SK-N-MC (cell line): Measurements from ENCODE around the gene RBMS1.

Source experiments
- DNase-seq: peaks from one replicate; pipeline ENCODE4 v3.0.0-alpha.2; 2011; ENCODE audit warnings: low read depth, low spot score
- H3K27ac ChIP-seq: fragments of 200-600 bp; sonication (generic); 2 replicates; pipeline ENCODE4 v1.5.1; 2016; ENCODE audit warnings: mixed run types
- H3K36me3 ChIP-seq: fragments of 200-600 bp; sonication (generic); 2 replicates; pipeline ENCODE4 v1.6.1; 2017; ENCODE audit warnings: antibody characterized with exemption, low read length, mixed read lengths; ENCODE audit not compliant: insufficient read depth
- H3K4me3 ChIP-seq: fragments of 200-600 bp; sonication (generic); 2 replicates; pipeline ENCODE4 v1.5.1; 2016
- H3K9ac ChIP-seq: fragments of 200-600 bp; sonication (generic); 2 replicates; pipeline ENCODE4 v1.8.0; 2017; ENCODE audit warnings: mixed run types, mixed read lengths; ENCODE audit not compliant: insufficient read length
- H3K9me3 ChIP-seq: fragments of 200-600 bp; sonication (generic); 2 replicates; pipeline ENCODE4 v1.6.1; 2017; ENCODE audit warnings: low read depth, mild to moderate bottlenecking, antibody characterized with exemption, low read length, moderate library complexity, mixed read lengths
- EZH2 ChIP-seq: fragments of 200-600 bp; sonication (generic); IDR thresholded peaks from one replicate; pipeline ENCODE4 v1.6.1; 2017; ENCODE audit warnings: antibody characterized with exemption
- FOXP2 ChIP-seq: optimal IDR thresholded peaks from 2 replicates; pipeline ENCODE3; 2011; ENCODE audit warnings: mild to moderate bottlenecking, moderate library complexity; ENCODE audit not compliant: insufficient read depth; ENCODE audit errors: extremely low read length, control extremely low read depth
- POLR2AphosphoS5 ChIP-seq: IDR thresholded peaks from 2 replicates; pipeline ENCODE4 v1.6.1; 2012; ENCODE audit warnings: mild to moderate bottlenecking, low read depth, low read length, borderline replicate concordance

Gene RBMS1

GRCh38 chr2:160315337-160315736 lies 178.3 kb downstream of the RBMS1 start:
- Histone ChIP-seq H3K36me3 (no peaks in the 10 kb centered on the region), H3K9ac (no peak overlapping the region), H3K4me3 (no peak overlapping the region), H3K27ac (no peak overlapping the region), H3K9me3 (no peaks in the 10 kb centered on the region)
- DNase-seq = no peak
- TF ChIP-seq EZH2 = no peak
- no peak for TF ChIP-seq POLR2AphosphoS5
- TF ChIP-seq FOXP2 = no peak

- H3K9me3 ChIP-seq = no peaks in the 10 kb centered on the region
- H3K36me3 ChIP-seq = no peaks in the 10 kb centered on the region; the same call in 1 of the 2 replicates
- H3K27ac ChIP-seq = no peak overlapping the region
- H3K9ac ChIP-seq = no peak overlapping the region
- H3K4me3 ChIP-seq = no peak overlapping the region
- TF ChIP-seq FOXP2 = no peak
- no peak for TF ChIP-seq EZH2
- no peak for TF ChIP-seq POLR2AphosphoS5
- no peak for DNase-seq
These were observed 183.3 kb downstream of the RBMS1 start for GRCh38 chr2:160310118-160310828.

- no peak overlapping the region for H3K4me3 ChIP-seq
- H3K36me3 ChIP-seq = no peaks in the 10 kb centered on the region; the same call in 1 of the 2 replicates
- H3K9me3 ChIP-seq = no peaks in the 10 kb centered on the region
- no peak overlapping the region for H3K9ac ChIP-seq
- DNase-seq = no peak
- TF ChIP-seq POLR2AphosphoS5 (no peak), FOXP2 (no peak), EZH2 (no peak)
- no peak overlapping the region for H3K27ac ChIP-seq
These were observed 184.0 kb downstream of the RBMS1 start for GRCh38 chr2:160309585-160309984.

- DNase-seq = no peak
These were observed 184.7 kb downstream of the RBMS1 start for GRCh38 chr2:160308915-160309314.

DNA sequence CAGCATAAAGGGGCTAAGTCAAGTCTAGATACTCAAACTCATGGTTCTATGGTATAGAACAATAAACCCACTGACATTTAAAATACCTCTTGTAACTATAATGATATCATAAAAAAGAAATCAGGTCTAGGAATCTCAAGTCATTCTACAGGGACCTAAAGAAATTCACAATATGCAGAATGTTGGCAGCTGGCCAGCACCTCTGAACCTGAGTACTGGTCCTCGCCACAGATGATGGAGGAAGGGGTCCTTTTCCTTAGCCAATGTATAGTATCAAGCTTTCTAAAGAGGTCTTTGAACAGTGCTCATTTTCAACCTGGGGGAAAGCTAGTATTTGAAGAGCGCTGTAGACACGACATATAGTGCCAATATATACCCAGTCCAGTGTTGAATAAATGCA lies 185.1 kb downstream of the RBMS1 start:
- Histone ChIP-seq H3K27ac (no peak overlapping the region), H3K4me3 (no peak overlapping the region), H3K36me3 (no peaks in the 10 kb centered on the region; the same call in 1 of the 2 replicates), H3K9ac (no peak overlapping the region), H3K9me3 (no peaks in the 10 kb centered on the region)
- no peak for DNase-seq
- TF ChIP-seq FOXP2 (no peak), POLR2AphosphoS5 (no peak), EZH2 (no peak)

More at GRCh38 chr2:160308915-160309314, 184.7 kb downstream of the RBMS1 start:
- no peak for TF ChIP-seq EZH2
- TF ChIP-seq POLR2AphosphoS5 = no peak
- no peak for TF ChIP-seq FOXP2
- Histone ChIP-seq H3K9ac (no peak overlapping the region), H3K4me3 (no peak overlapping the region), H3K27ac (no peak overlapping the region), H3K9me3 (no peaks in the 10 kb centered on the region), H3K36me3 (no peaks in the 10 kb centered on the region; the same call in 1 of the 2 replicates)

DNA sequence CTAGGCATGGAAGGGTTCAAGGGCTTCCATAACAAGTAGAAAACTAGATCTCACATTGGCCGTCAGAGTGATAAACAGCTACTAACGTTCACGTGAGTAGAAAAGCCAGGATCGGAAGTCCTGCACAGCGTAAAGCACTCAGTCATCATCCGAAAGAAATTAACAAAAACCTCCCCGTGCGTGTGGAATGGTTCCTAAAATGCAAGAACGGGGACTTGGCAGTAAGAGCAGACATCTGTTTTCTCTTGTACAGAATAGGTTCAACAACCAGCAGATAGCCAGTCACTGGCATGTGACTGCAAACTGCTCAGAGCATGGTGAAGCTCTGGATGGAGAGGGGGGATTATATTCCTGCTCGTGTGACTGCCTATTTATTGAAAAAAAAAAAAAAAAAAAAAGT lies 186.6 kb downstream of the RBMS1 start:
- TF ChIP-seq FOXP2 = no peak
- TF ChIP-seq POLR2AphosphoS5 = no peak
- no peak for TF ChIP-seq EZH2
- no peak overlapping the region for H3K4me3 ChIP-seq
- H3K36me3 ChIP-seq = peaks cover 3% of the 10 kb centered on the region; the same call in 1 of the 2 replicates

GRCh38 chr2:160305081-160305750 lies 188.4 kb downstream of the RBMS1 start:
- DNase-seq = no peak

More for the DNA sequence above, 186.6 kb downstream of the RBMS1 start:
- DNase-seq = no peak
- no peak overlapping the region for H3K9ac ChIP-seq
- H3K9me3 ChIP-seq = no peaks in the 10 kb centered on the region
- no peak overlapping the region for H3K27ac ChIP-seq

GRCh38 chr2:160303527-160303926 lies 190.1 kb downstream of the RBMS1 start:
- no peak overlapping the region for H3K4me3 ChIP-seq
- DNase-seq = no peak
- no peak overlapping the region for H3K9ac ChIP-seq
- H3K27ac ChIP-seq = no peak overlapping the region
- no peaks in the 10 kb centered on the region for H3K9me3 ChIP-seq
- TF ChIP-seq FOXP2 (no peak), EZH2 (no peak), POLR2AphosphoS5 (no peak)
- peaks cover 15% of the 10 kb centered on the region; the same call in 1 of the 2 replicates for H3K36me3 ChIP-seq

More at GRCh38 chr2:160305081-160305750, 188.4 kb downstream of the RBMS1 start:
- H3K27ac ChIP-seq = no peak overlapping the region
- TF ChIP-seq POLR2AphosphoS5 = no peak
- TF ChIP-seq EZH2 = no peak
- no peak for TF ChIP-seq FOXP2
- H3K9ac ChIP-seq = no peak overlapping the region
- H3K9me3 ChIP-seq = no peaks in the 10 kb centered on the region
- peaks cover 4% of the 10 kb centered on the region; the same call in 1 of the 2 replicates for H3K36me3 ChIP-seq
- H3K4me3 ChIP-seq = no peak overlapping the region
